SK-N-SH treated with all-trans-retinoic acid at 6 μM for 48 hours (cell line): ENCODE results near the gene HSPA5.

Source experiments
- ATAC-seq: fragments of 200-7000 bp; cut with Tn5 transposase; 3 replicates; pipeline ENCODE4 v1.9.1; 2020; ENCODE audit warnings: mild to moderate bottlenecking, moderate library complexity
- ARNTL ChIP-seq: fragments of 450-650 bp; formaldehyde crosslinking; IDR thresholded peaks from 2 replicates; pipeline ENCODE4 v1.5.0; 2020; ENCODE audit warnings: low read depth, mild to moderate bottlenecking, moderate library complexity, borderline replicate concordance
- BACH2 ChIP-seq: fragments of 250-450 bp; sonication (Bioruptor Pico); IDR thresholded peaks from 2 replicates; pipeline ENCODE4 v1.9.0; 2021; ENCODE audit warnings: mild to moderate bottlenecking, borderline replicate concordance
- CREB5 ChIP-seq: fragments of 250-450 bp; sonication (Bioruptor Pico); IDR thresholded peaks from 2 replicates; pipeline ENCODE4 v1.5.1; 2020; ENCODE audit warnings: low read depth, mild to moderate bottlenecking, moderate library complexity
- CSDC2 ChIP-seq: fragments of 250-450 bp; sonication (Bioruptor Pico); IDR thresholded peaks from 2 replicates; pipeline ENCODE4 v1.5.0; 2020; ENCODE audit warnings: mild to moderate bottlenecking, moderate library complexity
- GLIS3 ChIP-seq: fragments of 250-450 bp; sonication (Bioruptor Pico); IDR thresholded peaks from 2 replicates; pipeline ENCODE4 v1.5.0; 2020; ENCODE audit warnings: mild to moderate bottlenecking, moderate library complexity
- ISL1 ChIP-seq: fragments of 250-450 bp; sonication (Bioruptor Pico); IDR thresholded peaks from 2 replicates; pipeline ENCODE4 v2.1.2; 2022; ENCODE audit warnings: mild to moderate bottlenecking, moderate library complexity
- OSR1 ChIP-seq: fragments of 250-450 bp; sonication (Bioruptor Pico); IDR thresholded peaks from 2 replicates; pipeline ENCODE4 v1.8.0; 2022; ENCODE audit warnings: moderate library complexity, mild to moderate bottlenecking, inconsistent platforms
- PATZ1 ChIP-seq: fragments of 250-450 bp; sonication (Bioruptor Pico); IDR thresholded peaks from 2 replicates; pipeline ENCODE4 v1.8.0; 2020; ENCODE audit warnings: mild to moderate bottlenecking, moderate library complexity, borderline replicate concordance
- POU6F1 ChIP-seq: fragments of 250-450 bp; sonication (Bioruptor Pico); IDR thresholded peaks from 2 replicates; pipeline ENCODE4 v1.8.0; 2021; ENCODE audit warnings: low read depth, mild to moderate bottlenecking, moderate library complexity, borderline replicate concordance
- PPARA ChIP-seq: fragments of 250-450 bp; sonication (Bioruptor Pico); IDR thresholded peaks from 2 replicates; pipeline ENCODE4 v1.5.0; 2020; ENCODE audit warnings: mild to moderate bottlenecking, borderline replicate concordance
- RARB ChIP-seq: fragments of 250-450 bp; sonication (Bioruptor Pico); IDR thresholded peaks from 2 replicates; pipeline ENCODE4 v1.8.0; 2021; ENCODE audit warnings: mild to moderate bottlenecking, moderate library complexity
- SNAI2 ChIP-seq: fragments of 250-450 bp; sonication (Bioruptor Pico); IDR thresholded peaks from 2 replicates; pipeline ENCODE4 v1.5.0; 2020; ENCODE audit warnings: mild to moderate bottlenecking, moderate library complexity
- TCF4 ChIP-seq: fragments of 250-450 bp; sonication (Bioruptor Pico); IDR thresholded peaks from 2 replicates; pipeline ENCODE4 v1.8.0; 2021; ENCODE audit warnings: mild to moderate bottlenecking, moderate library complexity, borderline replicate concordance
- TOX ChIP-seq: fragments of 250-450 bp; sonication (Bioruptor Pico); IDR thresholded peaks from 2 replicates; pipeline ENCODE4 v1.8.0; 2021; ENCODE audit warnings: mild to moderate bottlenecking, moderate library complexity, borderline replicate concordance
- TSHZ2 ChIP-seq: fragments of 250-450 bp; sonication (Bioruptor Pico); IDR thresholded peaks from 2 replicates; pipeline ENCODE4 v1.5.0; 2020; ENCODE audit warnings: mild to moderate bottlenecking, moderate library complexity
- ZC3H10 ChIP-seq: fragments of 250-450 bp; sonication (Bioruptor Pico); IDR thresholded peaks from 2 replicates; pipeline ENCODE4 v1.5.1; 2021; ENCODE audit warnings: mild to moderate bottlenecking, moderate library complexity
- ZFP30 ChIP-seq: fragments of 450-650 bp; formaldehyde crosslinking; IDR thresholded peaks from 2 replicates; pipeline ENCODE4 v1.5.0; 2022; ENCODE audit warnings: mild to moderate bottlenecking, moderate library complexity
- ZNF565 ChIP-seq: fragments of 450-650 bp; formaldehyde crosslinking; conservative IDR thresholded peaks from 2 replicates; pipeline ENCODE4 v1.5.0; 2020; ENCODE audit warnings: low read depth, mild to moderate bottlenecking, moderate library complexity
- ZNF70 ChIP-seq: fragments of 450-650 bp; formaldehyde crosslinking; IDR thresholded peaks from 2 replicates; pipeline ENCODE4 v1.5.0; 2020; ENCODE audit warnings: mild to moderate bottlenecking, moderate library complexity
- ZNF8 ChIP-seq: fragments of 450-650 bp; formaldehyde crosslinking; IDR thresholded peaks from 2 replicates; pipeline ENCODE4 v1.5.0; 2020; ENCODE audit warnings: mild to moderate bottlenecking, moderate library complexity
- TF ChIP-seq, protein P1 (sequence below): fragments of 250-450 bp; sonication (Bioruptor Pico); IDR thresholded peaks from 2 replicates; pipeline ENCODE4 v1.5.1; 2021; ENCODE audit warnings: mild to moderate bottlenecking, moderate library complexity

HSPA5 gene

GRCh38 chr9:125260561-125260960 lies 19.4 kb upstream of the HSPA5 start:
- no peak for TF ChIP-seq TCF4 (CRISPR knock-in tag)
- no peak for TF ChIP-seq TOX (CRISPR knock-in tag)
- TF ChIP-seq SNAI2 (CRISPR knock-in tag): no peak
- TF ChIP-seq ARNTL (CRISPR knock-in tag): no peak
- ATAC-seq: no peak

DNA sequence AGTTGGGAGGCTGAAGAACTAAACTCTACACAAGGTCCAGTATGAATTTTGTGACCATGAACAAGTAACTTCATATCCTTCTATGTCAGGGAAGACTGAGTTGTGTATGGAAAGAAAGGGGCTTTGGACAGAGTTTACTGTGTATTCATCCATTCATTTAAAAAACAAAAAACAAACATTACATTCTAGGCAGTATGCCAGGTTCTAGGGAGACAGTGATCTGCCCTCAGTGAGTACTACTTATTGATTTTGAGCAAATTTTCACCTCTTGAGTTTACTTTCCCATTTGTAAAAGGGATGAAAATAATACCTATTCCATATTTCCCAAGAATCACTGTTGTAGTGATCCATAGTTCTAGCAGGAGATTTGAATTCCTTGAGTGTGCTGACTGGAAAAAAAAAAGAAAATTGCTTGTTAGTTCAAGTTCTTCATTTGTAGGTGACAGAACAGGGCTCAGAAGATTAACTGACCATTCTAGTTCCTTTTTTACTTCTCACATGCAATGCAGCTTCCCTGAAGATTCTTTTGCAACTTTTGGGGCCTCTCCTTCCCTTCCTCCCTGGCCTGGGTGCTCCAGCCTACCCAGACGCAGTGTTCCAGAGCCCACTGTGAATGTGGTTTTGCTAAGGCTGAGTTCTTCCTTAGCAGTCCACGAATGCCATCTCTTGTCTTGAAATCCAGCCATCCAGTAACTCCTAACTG lies 17.8 kb upstream of the HSPA5 start:
- no peak for TF ChIP-seq GLIS3 (CRISPR knock-in tag)
- no peak for TF ChIP-seq TSHZ2 (CRISPR knock-in tag)
- TF ChIP-seq ZNF8 (CRISPR knock-in tag): no peak
- TF ChIP-seq PATZ1: no peak
- no peak for TF ChIP-seq SNAI2 (CRISPR knock-in tag)
- no peak for TF ChIP-seq ZC3H10 (CRISPR knock-in tag)
- no peak for TF ChIP-seq ZNF565 (CRISPR knock-in tag)
- no peak for TF ChIP-seq CREB5 (CRISPR knock-in tag)
- no peak for TF ChIP-seq BACH2 (CRISPR knock-in tag)
- no peak for TF ChIP-seq CSDC2
- no peak for TF ChIP-seq ZNF70 (CRISPR knock-in tag)
- TF ChIP-seq RARB: no peak
- no peak for TF ChIP-seq OSR1
- TF ChIP-seq PPARA (CRISPR knock-in tag): no peak
- no peak for TF ChIP-seq POU6F1 (CRISPR knock-in tag)
- TF ChIP-seq, protein P1, sequence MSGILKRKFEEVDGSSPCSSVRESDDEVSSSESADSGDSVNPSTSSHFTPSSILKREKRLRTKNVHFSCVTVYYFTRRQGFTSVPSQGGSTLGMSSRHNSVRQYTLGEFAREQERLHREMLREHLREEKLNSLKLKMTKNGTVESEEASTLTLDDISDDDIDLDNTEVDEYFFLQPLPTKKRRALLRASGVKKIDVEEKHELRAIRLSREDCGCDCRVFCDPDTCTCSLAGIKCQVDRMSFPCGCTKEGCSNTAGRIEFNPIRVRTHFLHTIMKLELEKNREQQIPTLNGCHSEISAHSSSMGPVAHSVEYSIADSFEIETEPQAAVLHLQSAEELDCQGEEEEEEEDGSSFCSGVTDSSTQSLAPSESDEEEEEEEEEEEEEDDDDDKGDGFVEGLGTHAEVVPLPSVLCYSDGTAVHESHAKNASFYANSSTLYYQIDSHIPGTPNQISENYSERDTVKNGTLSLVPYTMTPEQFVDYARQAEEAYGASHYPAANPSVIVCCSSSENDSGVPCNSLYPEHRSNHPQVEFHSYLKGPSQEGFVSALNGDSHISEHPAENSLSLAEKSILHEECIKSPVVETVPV (CRISPR knock-in tag): no peak
- TF ChIP-seq ISL1 (CRISPR knock-in tag): no peak
- no peak for ATAC-seq

- ATAC-seq: no peak
- no peak for TF ChIP-seq CREB5 (CRISPR knock-in tag)
- no peak for TF ChIP-seq ZC3H10 (CRISPR knock-in tag)
- TF ChIP-seq OSR1: no peak
- TF ChIP-seq ZFP30 (CRISPR knock-in tag): no peak
- no peak for TF ChIP-seq ARNTL (CRISPR knock-in tag)
- no peak for TF ChIP-seq POU6F1 (CRISPR knock-in tag)
- no peak for TF ChIP-seq SNAI2 (CRISPR knock-in tag)
Observed at GRCh38 chr9:125258160-125258785, 17.1 kb upstream of the HSPA5 start.
